ENCODE results near the gene EBF3.

DNA sequence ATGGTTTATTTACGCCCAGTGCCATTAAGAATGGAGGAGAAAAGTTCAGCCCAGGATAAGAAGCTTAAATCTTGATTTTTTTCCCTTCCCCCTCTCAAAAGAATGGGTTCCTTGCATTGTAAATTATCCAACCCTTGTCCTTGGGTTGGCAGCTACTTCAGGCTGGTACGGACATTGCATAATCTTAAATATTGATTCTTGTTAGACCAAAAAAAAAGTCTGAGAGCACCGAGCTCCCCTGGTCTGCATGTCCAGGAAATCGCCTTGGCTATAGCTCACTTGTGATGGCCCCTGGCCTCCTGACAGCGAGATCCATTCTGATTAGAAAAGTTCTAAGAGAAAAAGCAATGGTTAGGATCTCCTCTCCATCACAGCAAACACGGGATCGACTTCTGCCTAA, 151.7 kb downstream of the EBF3 start:
- TF ChIP-seq, protein P1, sequence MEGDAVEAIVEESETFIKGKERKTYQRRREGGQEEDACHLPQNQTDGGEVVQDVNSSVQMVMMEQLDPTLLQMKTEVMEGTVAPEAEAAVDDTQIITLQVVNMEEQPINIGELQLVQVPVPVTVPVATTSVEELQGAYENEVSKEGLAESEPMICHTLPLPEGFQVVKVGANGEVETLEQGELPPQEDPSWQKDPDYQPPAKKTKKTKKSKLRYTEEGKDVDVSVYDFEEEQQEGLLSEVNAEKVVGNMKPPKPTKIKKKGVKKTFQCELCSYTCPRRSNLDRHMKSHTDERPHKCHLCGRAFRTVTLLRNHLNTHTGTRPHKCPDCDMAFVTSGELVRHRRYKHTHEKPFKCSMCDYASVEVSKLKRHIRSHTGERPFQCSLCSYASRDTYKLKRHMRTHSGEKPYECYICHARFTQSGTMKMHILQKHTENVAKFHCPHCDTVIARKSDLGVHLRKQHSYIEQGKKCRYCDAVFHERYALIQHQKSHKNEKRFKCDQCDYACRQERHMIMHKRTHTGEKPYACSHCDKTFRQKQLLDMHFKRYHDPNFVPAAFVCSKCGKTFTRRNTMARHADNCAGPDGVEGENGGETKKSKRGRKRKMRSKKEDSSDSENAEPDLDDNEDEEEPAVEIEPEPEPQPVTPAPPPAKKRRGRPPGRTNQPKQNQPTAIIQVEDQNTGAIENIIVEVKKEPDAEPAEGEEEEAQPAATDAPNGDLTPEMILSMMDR (IDR thresholded peaks at IDR 0.05): no peak
- TF ChIP-seq POLR2A (IDR thresholded peaks at IDR 0.05): no peak
